ENCODE measurements around the gene UBIAD1. TPM values are rescaled to one million over a fixed set of nuclear protein-coding genes. Genes with fewer than 3 reads are reported as not detected.

The UBIAD1 gene
- total and polyA plus RNA-seq, 10 of the 15 experiments (the other 5 are each of a cell fraction or from before 2014, with no cell fraction given), result 4.5 to 23.8 (median 16.0) TPM

DNA sequence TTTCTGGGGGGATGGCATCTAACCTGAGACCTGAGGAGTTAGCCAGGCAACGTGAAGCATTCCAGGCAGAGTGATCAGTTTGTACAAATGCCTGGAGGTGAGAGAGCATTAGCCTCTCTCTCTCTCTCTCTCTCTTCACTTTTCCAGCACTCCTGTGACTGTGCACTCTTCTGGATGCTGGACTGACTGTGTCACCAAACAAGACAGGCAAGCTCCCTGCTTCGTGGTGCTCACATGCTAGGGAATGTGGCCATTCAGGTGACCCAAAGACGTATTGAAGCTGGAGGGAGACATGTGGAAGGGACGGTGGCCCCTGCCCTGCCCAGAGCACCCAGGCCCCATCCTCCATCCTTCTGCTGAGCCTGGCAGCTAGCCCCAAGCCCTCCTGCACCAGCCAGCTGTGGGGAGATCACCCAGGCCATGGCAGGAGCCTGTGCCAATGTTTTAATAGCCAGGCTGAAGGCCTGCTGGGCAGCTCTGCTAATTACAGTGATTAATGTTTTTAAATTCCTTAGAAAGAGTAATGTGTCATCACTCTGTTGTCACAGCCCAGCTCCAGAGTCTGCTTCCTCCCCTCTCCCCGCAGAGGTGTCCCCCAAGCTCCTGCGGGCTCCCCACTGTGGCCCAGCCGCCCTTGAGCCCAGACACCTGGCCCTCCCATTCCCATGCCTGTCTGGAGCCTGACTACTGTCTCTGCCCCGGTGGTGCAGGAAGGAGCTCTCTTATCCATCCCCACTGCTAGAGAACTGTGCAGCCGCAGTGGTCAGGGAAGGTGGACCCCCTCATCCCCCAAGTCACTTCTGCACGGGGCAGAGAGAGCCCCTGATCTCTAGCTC, 48.9 kb downstream of the UBIAD1 start:
- intact Hi-C loops (cut with micrococcal nuclease; ENCODE audit: unreplicated experiment), result no loop called here
- Histone ChIP-seq H3K9ac (ENCODE audit: control insufficient read depth, insufficient read depth, low read length) (no peak overlapping the region), H3K79me2 (ENCODE audit: control insufficient read depth, insufficient read depth, low read length) (no peaks in the 10 kb centered on the region), H3K27ac (ENCODE audit: control insufficient read depth, insufficient read depth) (no peak overlapping the region), H3K4me2 (ENCODE audit: control insufficient read depth, insufficient read depth) (no peak overlapping the region), H3K36me3 (ENCODE audit: control insufficient read depth in 2 of 2, insufficient read depth in 2 of 2, low read length in 1 of 2) (no peaks in the 10 kb centered on the region), H3K9me3 (replicated peaks; ENCODE audit: control insufficient read depth, insufficient read depth, low read length) (no peaks in the 10 kb centered on the region), H4K20me1 (ENCODE audit: control insufficient read depth, insufficient read depth) (no peaks in the 10 kb centered on the region), H2AFZ (ENCODE audit: control insufficient read depth, low read depth, low read length) (no peak overlapping the region), H3K27me3 (replicated peaks in 1 of 2; ENCODE audit: control insufficient read depth in 2 of 2, insufficient read depth in 2 of 2, low read length in 1 of 2) (peaks cover 0 to 2% of the 10 kb centered on the region in 2 experiments; a peak in 2 of 4 replicates), H3K4me3 (no peak overlapping the region), H3K4me1 (ENCODE audit: control insufficient read depth, insufficient read depth, low read length) (no peaks in the 10 kb centered on the region)
- ATAC-seq, result no peak
- ChIA-PET RAD21 (ENCODE audit: unreplicated experiment) (no interaction called here), SMC1A (ENCODE audit: uncharacterized antibody, unreplicated experiment) (interaction anchor here (0.5 kb wide), 1 partner anchor 284 kb away, joined by 3 read pairs; no protein-coding TSS in a partner anchor), POLR2A (no interaction called here), CTCF (interaction anchor here (0.5 to 2.0 kb wide), 4 partner anchors 42 to 321 kb away, joined by 3 to 7 read pairs (median 4); no protein-coding TSS in a partner anchor)
- WGBS (ENCODE audit: insufficient coverage, insufficient replicate concordance, low lambda C conversion rate, missing lambda C conversion rate), result 11% methylated on average over 10 of the region's 10 CpGs
- BruUV-seq (replicated peaks), result no TSS peak
- in situ Hi-C loops (cut with MboI), result loop anchor here (5.0 kb wide), 1 partner anchor 320 kb away; no protein-coding TSS in a partner anchor
- FAIRE-seq, result no peak
- DNase-seq (ENCODE audit: low read depth, low spot score), result no peak
- TF ChIP-seq IKZF1 (conservative IDR thresholded peaks at IDR 0.05) (no peak), NR2F1 (conservative IDR thresholded peaks at IDR 0.05) (no peak), BHLHE40 (IDR thresholded peaks at IDR 0.05; ENCODE audit: borderline replicate concordance in 1 of 2, low read depth in 2 of 2, low read length in 1 of 2) (no peak), CEBPB (IDR thresholded peaks at IDR 0.05; ENCODE audit: borderline replicate concordance in 1 of 2, low read depth in 2 of 2, low read length in 2 of 2) (no peak), STAT3 (IDR thresholded peaks at IDR 0.05; ENCODE audit: low read depth, low read length) (no peak), STAT1 (conservative IDR thresholded peaks at IDR 0.05) (no peak), EED (IDR thresholded peaks at IDR 0.05; ENCODE audit: low read depth) (no peak), HDAC6 (IDR thresholded peaks at IDR 0.05; ENCODE audit: unreplicated experiment) (no peak), GATAD2B (conservative IDR thresholded peaks at IDR 0.05; ENCODE audit: low read depth) (no peak), EZH2 (IDR thresholded peaks at IDR 0.05; ENCODE audit: borderline replicate concordance, control insufficient read depth, low read depth, low read length) (no peak), ZSCAN29 (IDR thresholded peaks at IDR 0.05) (no peak), TARDBP (IDR thresholded peaks at IDR 0.05; ENCODE audit: borderline replicate concordance) (no peak)
- TF ChIP-seq, protein P1, sequence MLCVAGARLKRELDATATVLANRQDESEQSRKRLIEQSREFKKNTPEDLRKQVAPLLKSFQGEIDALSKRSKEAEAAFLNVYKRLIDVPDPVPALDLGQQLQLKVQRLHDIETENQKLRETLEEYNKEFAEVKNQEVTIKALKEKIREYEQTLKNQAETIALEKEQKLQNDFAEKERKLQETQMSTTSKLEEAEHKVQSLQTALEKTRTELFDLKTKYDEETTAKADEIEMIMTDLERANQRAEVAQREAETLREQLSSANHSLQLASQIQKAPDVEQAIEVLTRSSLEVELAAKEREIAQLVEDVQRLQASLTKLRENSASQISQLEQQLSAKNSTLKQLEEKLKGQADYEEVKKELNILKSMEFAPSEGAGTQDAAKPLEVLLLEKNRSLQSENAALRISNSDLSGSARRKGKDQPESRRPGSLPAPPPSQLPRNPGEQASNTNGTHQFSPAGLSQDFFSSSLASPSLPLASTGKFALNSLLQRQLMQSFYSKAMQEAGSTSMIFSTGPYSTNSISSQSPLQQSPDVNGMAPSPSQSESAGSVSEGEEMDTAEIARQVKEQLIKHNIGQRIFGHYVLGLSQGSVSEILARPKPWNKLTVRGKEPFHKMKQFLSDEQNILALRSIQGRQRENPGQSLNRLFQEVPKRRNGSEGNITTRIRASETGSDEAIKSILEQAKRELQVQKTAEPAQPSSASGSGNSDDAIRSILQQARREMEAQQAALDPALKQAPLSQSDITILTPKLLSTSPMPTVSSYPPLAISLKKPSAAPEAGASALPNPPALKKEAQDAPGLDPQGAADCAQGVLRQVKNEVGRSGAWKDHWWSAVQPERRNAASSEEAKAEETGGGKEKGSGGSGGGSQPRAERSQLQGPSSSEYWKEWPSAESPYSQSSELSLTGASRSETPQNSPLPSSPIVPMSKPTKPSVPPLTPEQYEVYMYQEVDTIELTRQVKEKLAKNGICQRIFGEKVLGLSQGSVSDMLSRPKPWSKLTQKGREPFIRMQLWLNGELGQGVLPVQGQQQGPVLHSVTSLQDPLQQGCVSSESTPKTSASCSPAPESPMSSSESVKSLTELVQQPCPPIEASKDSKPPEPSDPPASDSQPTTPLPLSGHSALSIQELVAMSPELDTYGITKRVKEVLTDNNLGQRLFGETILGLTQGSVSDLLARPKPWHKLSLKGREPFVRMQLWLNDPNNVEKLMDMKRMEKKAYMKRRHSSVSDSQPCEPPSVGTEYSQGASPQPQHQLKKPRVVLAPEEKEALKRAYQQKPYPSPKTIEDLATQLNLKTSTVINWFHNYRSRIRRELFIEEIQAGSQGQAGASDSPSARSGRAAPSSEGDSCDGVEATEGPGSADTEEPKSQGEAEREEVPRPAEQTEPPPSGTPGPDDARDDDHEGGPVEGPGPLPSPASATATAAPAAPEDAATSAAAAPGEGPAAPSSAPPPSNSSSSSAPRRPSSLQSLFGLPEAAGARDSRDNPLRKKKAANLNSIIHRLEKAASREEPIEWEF (IDR thresholded peaks at IDR 0.05; ENCODE audit: insufficient replicate concordance, low read depth, low read length), result no peak

Data from GM12878 (cell line).